ENCODE results near the gene PANX1. TPM values are rescaled to one million over a fixed set of nuclear protein-coding genes. Genes with fewer than 3 reads are reported as not detected.

Gene PANX1
- total RNA-seq (2014; rRNA removed; shearing (Covaris generic)) (14.3 and 16.5 TPM in 2 replicates), total RNA-seq (2022) (10.8 and 11.3 TPM in 2 replicates), Bru-seq, nascent RNA (percentile 69 among the genes with signal in this experiment), BruChase-seq, experiment 1, labeled RNA remaining after a 6-hour chase (percentile 51 among the genes with signal in this experiment), BruChase-seq, experiment 2, labeled RNA remaining after a 2-hour chase (percentile 61 among the genes with signal in this experiment)
- long read RNA-seq, transcript PANX1-201 (5 exons, 2,769 nt): major isoform, 21 of 30 reads
- long read RNA-seq, partial matches to known transcripts: 1 of 30 reads
- long read RNA-seq, other reads (novel, unspliced or antisense): 8 of 30 reads

- intact Hi-C loops (cut with micrococcal nuclease; ENCODE audit: unreplicated experiment): loop anchor here (2.0 to 5.0 kb wide), 3 partner anchors 363 to 844 kb away; partner anchors contain the start of genes ANKRD49, CEP295, CWC15 and KDM4D
- Histone ChIP-seq H3K4me3 (ENCODE audit: low read depth, low read length, poor library complexity, severe bottlenecking) (peak within 1 kb of the TSS; percentile 87), H3K4me2 (ENCODE audit: low read length) (peak within 1 kb of the TSS; percentile 87), H3K9me2 (ENCODE audit: insufficient read depth, low read length) (no peaks in the 10 kb centered on the region), H2AFZ (ENCODE audit: low read length) (peak within 1 kb of the TSS; percentile 99), H3K4me1 (ENCODE audit: insufficient read depth, low read length, poor library complexity, severe bottlenecking) (peaks cover 27% of the 10 kb centered on the region), H4K20me1 (ENCODE audit: insufficient read depth, low read length) (peaks cover 17% of the 10 kb centered on the region), H3K27ac (ENCODE audit: low read depth, low read length, poor library complexity, severe bottlenecking) (peak within 1 kb of the TSS; percentile 49), H3K36me3 (ENCODE audit: insufficient read depth, low read length) (no peaks in the 10 kb centered on the region), H3K9me3 (ENCODE audit: low read length) (0 out of 2 replicates have a peak, but pooled peaks cover 10% of the 10 kb centered on the region), H3K79me2 (ENCODE audit: insufficient read depth, low read depth, low read length) (peaks cover 31% of the 10 kb centered on the region; the same call in 1 of the 2 replicates)
- ChIA-PET POLR2A (interaction anchor here (0.6 to 2.8 kb wide), 12 partner anchors 9 to 890 kb away, joined by 3 to 9 read pairs (median 4); partner anchors contain the start of genes C11orf54, MED17 and TAF1D), CTCF (ENCODE audit: unreplicated experiment) (interaction anchor here (1.1 to 1.8 kb wide), 2 partner anchors 11 to 22 kb away, joined by 3 to 4 read pairs; no protein-coding TSS in a partner anchor)
- peak; percentile 88 for DNase-seq (ENCODE audit: low spot score)
- no peak for TF ChIP-seq CTCF (conservative IDR thresholded peaks at IDR 0.05; ENCODE audit: low read length)
- TF ChIP-seq EZH2phosphoT487 (IDR thresholded peaks at IDR 0.05; ENCODE audit: borderline replicate concordance, low read depth, low read length): no peak
- BruUV-seq (replicated peaks): no TSS peak
Measured at GRCh38 chr11:94128746-94129511, at the start of gene PANX1. TSS of gene PANX1 (plus strand) at chr11:94128841. CDS start at chr11:94129313, 472 bp downstream.

- CTCF ChIA-PET (ENCODE audit: unreplicated experiment): no interaction called here
- H2AFZ ChIP-seq (ENCODE audit: low read length): no peak overlapping the region
- no peak for DNase-seq (ENCODE audit: low spot score)
- H3K79me2 ChIP-seq (ENCODE audit: insufficient read depth, low read depth, low read length): no peaks in the 10 kb centered on the region
- no peaks in the 10 kb centered on the region for H4K20me1 ChIP-seq (ENCODE audit: insufficient read depth, low read length)
- H3K4me3 ChIP-seq (ENCODE audit: low read depth, low read length, poor library complexity, severe bottlenecking): no peak overlapping the region
- H3K9me3 ChIP-seq (ENCODE audit: low read length): no peaks in the 10 kb centered on the region
- H3K4me2 ChIP-seq (ENCODE audit: low read length): no peak overlapping the region
- intact Hi-C loops (cut with micrococcal nuclease; ENCODE audit: unreplicated experiment): no loop called here
- H3K36me3 ChIP-seq (ENCODE audit: insufficient read depth, low read length): no peaks in the 10 kb centered on the region
- POLR2A ChIA-PET: no interaction called here
- H3K9me2 ChIP-seq (ENCODE audit: insufficient read depth, low read length): no peaks in the 10 kb centered on the region
- H3K4me1 ChIP-seq (ENCODE audit: insufficient read depth, low read length, poor library complexity, severe bottlenecking): no peaks in the 10 kb centered on the region
- no TSS peak for BruUV-seq (replicated peaks)
- no peak overlapping the region for H3K27ac ChIP-seq (ENCODE audit: low read depth, low read length, poor library complexity, severe bottlenecking)
- TF ChIP-seq CTCF (conservative IDR thresholded peaks at IDR 0.05; ENCODE audit: low read length) (no peak), EZH2phosphoT487 (IDR thresholded peaks at IDR 0.05; ENCODE audit: borderline replicate concordance, low read depth, low read length) (no peak)
Measured at GRCh38 chr11:94084164-94084563, 44.5 kb upstream of the PANX1 start.
